ENCODE data around the gene TYK2.

Gene TYK2

DNA sequence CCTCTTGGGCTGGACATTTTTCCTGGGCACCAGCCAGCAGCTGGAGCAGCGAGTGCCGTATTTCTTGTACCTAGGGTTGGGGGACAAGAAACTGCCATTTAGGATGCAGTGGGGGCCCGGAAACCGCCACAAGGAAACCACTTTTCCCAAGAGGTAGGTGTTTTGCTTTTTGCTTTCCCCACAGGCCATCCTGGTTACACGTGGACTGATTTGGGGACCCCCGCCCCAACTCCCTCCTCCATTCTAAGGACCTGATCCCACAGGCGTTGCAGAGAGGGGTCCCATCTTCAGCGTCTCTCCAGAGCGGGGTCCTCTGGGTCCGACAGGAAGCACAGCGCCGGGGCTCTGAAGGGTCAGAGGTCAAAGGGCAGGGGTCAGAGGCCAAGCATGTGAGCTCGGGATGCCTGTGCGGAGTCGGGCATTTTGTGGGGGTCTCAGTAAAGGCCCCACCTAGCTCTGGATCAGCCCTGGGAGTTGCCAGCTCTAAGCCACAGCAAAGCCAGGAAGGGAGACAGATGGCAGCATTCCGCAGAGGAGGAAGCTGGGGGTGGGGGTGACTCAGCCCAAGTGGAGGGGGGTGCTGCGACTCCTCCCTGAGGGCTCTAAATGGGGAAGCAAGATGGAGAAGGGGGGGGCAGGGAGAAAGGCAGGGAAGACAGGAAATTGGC is 75.1 kb downstream of the TYK2 start:
- DNase-seq, result no peak

All from SHP77 treated with DMSO at 0.1 percent for 48 hours (cell line).